ENCODE results near the gene TMEM8B. TPM values are rescaled to one million over a fixed set of nuclear protein-coding genes. Genes with fewer than 3 reads are reported as not detected.

Gene TMEM8B
- total RNA-seq, 1 donor from 2014 or later, result 44.4 TPM

GRCh38 chr9:35820076-35820475 is 9.0 kb upstream of the TMEM8B start:
- Mint-ChIP-seq H3K36me3 (no peaks in the 10 kb centered on the region), H3K27ac (no peak overlapping the region), H3K4me1 (peaks cover 6% of the 10 kb centered on the region), H3K27me3 (ENCODE audit: low read depth) (no peaks in the 10 kb centered on the region), H3K4me3 (no peak overlapping the region), H3K9me3 (no peaks in the 10 kb centered on the region)
- no peak for TF ChIP-seq CTCF (IDR thresholded peaks at IDR 0.05; ENCODE audit: unreplicated experiment)
- DNase-seq (ENCODE audit: low spot score in 2 of 2, unreplicated experiment in 2 of 2), result no peak

GRCh38 chr9:35822926-35823325 is 6.1 kb upstream of the TMEM8B start:
- DNase-seq (ENCODE audit: low spot score in 2 of 2, unreplicated experiment in 2 of 2), result no peak
- Mint-ChIP-seq H3K27me3 (ENCODE audit: low read depth) (no peaks in the 10 kb centered on the region), H3K4me3 (no peak overlapping the region), H3K4me1 (peaks cover 2% of the 10 kb centered on the region), H3K9me3 (no peaks in the 10 kb centered on the region), H3K36me3 (no peaks in the 10 kb centered on the region), H3K27ac (no peak overlapping the region)
- TF ChIP-seq CTCF (IDR thresholded peaks at IDR 0.05; ENCODE audit: unreplicated experiment), result no peak

- H3K27me3 Mint-ChIP-seq (ENCODE audit: low read depth), result no peaks in the 10 kb centered on the region
- no peaks in the 10 kb centered on the region for H3K9me3 Mint-ChIP-seq
- DNase-seq (ENCODE audit: low spot score in 2 of 2, unreplicated experiment in 2 of 2), result no peak
- H3K4me1 Mint-ChIP-seq, result peaks cover 28% of the 10 kb centered on the region
- peak; percentile 51 for TF ChIP-seq CTCF (IDR thresholded peaks at IDR 0.05; ENCODE audit: unreplicated experiment)
- no peak overlapping the region for H3K27ac Mint-ChIP-seq
- H3K4me3 Mint-ChIP-seq, result no peak overlapping the region
- no peaks in the 10 kb centered on the region for H3K36me3 Mint-ChIP-seq
These were observed 2.8 kb upstream of the TMEM8B start for GRCh38 chr9:35826071-35826701.

- DNase-seq (ENCODE audit: low spot score in 2 of 2, unreplicated experiment in 2 of 2), result no peak
- H3K4me3 Mint-ChIP-seq, result peak overlapping the region; percentile 20
These were observed 1.5 kb upstream of the TMEM8B start for GRCh38 chr9:35827486-35827885.

GRCh38 chr9:35828716-35829083 is 328 bp upstream of the TMEM8B start, which contains the start of gene FAM221B:
FAM221B (minus strand) TSS chr9:35828732; CDS start chr9:35826161, 2,571 bp downstream.
- H3K4me1 Mint-ChIP-seq, result peaks cover 45% of the 10 kb centered on the region
- H3K36me3 Mint-ChIP-seq, result no peaks in the 10 kb centered on the region
- peak within 1 kb of the TSS; percentile 90 for H3K4me3 Mint-ChIP-seq
- no peaks in the 10 kb centered on the region for H3K27me3 Mint-ChIP-seq (ENCODE audit: low read depth)
- H3K27ac Mint-ChIP-seq, result peak within 1 kb of the TSS; percentile 97
- H3K9me3 Mint-ChIP-seq, result no peaks in the 10 kb centered on the region
- no peak for DNase-seq (ENCODE audit: low spot score in 2 of 2, unreplicated experiment in 2 of 2)
- TF ChIP-seq CTCF (IDR thresholded peaks at IDR 0.05; ENCODE audit: unreplicated experiment), result no peak

More at GRCh38 chr9:35827486-35827885, 1.5 kb upstream of the TMEM8B start:
- no peaks in the 10 kb centered on the region for H3K9me3 Mint-ChIP-seq
- H3K27ac Mint-ChIP-seq, result no peak overlapping the region
- TF ChIP-seq CTCF (IDR thresholded peaks at IDR 0.05; ENCODE audit: unreplicated experiment), result no peak
- H3K4me1 Mint-ChIP-seq, result peaks cover 36% of the 10 kb centered on the region
- H3K36me3 Mint-ChIP-seq, result no peaks in the 10 kb centered on the region
- no peaks in the 10 kb centered on the region for H3K27me3 Mint-ChIP-seq (ENCODE audit: low read depth)

GRCh38 chr9:35829764-35830096 is 702 bp downstream of the TMEM8B start:
- no peak for DNase-seq (ENCODE audit: low spot score in 2 of 2, unreplicated experiment in 2 of 2)
- no peaks in the 10 kb centered on the region for H3K36me3 Mint-ChIP-seq
- peaks cover 48% of the 10 kb centered on the region for H3K4me1 Mint-ChIP-seq
- H3K27ac Mint-ChIP-seq, result peak overlapping the region; percentile 92
- H3K27me3 Mint-ChIP-seq (ENCODE audit: low read depth), result no peaks in the 10 kb centered on the region
- no peaks in the 10 kb centered on the region for H3K9me3 Mint-ChIP-seq
- peak overlapping the region; percentile 87 for H3K4me3 Mint-ChIP-seq
- TF ChIP-seq CTCF (IDR thresholded peaks at IDR 0.05; ENCODE audit: unreplicated experiment), result no peak
